ENCODE measurements around the gene DUSP8.

DNA sequence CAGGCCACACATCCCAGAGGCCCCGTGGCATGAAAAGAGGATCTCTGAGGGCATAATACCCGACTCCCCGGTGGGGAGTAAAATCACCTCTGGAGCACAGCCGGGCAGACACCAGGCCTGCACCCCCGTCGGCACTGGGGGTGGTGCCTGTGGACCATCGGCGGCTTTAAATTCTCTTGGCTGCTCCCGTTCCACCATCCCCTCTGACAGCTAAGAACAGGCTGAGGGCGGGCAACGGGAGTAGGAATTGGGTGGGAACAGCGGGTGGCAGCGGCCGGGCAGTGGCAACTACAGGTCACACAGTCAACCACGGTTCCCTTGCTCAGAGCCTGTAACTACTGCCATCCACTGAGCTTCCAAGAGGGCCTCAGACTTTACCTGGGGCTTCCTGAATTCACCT lies 45.3 kb downstream of the DUSP8 start:
- no peak for TF ChIP-seq POLR2A (IDR thresholded peaks at IDR 0.05; ENCODE audit: extremely low read depth, insufficient read length)
- TF ChIP-seq, protein P1, sequence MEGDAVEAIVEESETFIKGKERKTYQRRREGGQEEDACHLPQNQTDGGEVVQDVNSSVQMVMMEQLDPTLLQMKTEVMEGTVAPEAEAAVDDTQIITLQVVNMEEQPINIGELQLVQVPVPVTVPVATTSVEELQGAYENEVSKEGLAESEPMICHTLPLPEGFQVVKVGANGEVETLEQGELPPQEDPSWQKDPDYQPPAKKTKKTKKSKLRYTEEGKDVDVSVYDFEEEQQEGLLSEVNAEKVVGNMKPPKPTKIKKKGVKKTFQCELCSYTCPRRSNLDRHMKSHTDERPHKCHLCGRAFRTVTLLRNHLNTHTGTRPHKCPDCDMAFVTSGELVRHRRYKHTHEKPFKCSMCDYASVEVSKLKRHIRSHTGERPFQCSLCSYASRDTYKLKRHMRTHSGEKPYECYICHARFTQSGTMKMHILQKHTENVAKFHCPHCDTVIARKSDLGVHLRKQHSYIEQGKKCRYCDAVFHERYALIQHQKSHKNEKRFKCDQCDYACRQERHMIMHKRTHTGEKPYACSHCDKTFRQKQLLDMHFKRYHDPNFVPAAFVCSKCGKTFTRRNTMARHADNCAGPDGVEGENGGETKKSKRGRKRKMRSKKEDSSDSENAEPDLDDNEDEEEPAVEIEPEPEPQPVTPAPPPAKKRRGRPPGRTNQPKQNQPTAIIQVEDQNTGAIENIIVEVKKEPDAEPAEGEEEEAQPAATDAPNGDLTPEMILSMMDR (IDR thresholded peaks at IDR 0.05; ENCODE audit: low read depth, low read length): no peak

Data from NB4 (cell line).